SHP77 treated with DMSO at 0.1 percent for 48 hours (cell line): Measurements from ENCODE around the gene UBR1.
"Not testable (repeated sequence)": the region's sequence is repeated elsewhere in the genome, so short reads cannot be mapped to it uniquely, and the experiment has no call there.

Experiments
- DNase-seq: peaks from one replicate; lab custom pipeline; 2025; lab: John Stamatoyannopoulos, UW

The UBR1 gene

DNA sequence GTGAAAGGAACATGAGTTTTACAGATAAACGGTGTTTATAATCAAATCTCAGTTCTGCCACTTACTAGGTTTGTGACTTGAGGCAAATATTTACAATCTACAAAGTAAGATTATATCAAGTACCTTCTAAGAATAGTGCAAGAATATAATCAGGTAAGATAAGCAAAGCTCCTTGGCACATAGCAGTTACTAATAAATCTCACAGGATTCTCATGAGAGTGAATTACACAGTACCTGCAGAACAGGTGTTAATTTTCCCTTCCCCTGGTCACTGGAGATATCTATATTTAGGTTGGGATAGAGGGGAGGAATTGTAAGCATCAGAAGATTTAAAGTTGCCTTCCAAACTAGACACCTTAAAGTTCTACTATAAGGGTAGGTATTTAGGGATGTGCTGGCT is 53.0 kb downstream of the UBR1 start:
- DNase-seq, result no peak

DNA sequence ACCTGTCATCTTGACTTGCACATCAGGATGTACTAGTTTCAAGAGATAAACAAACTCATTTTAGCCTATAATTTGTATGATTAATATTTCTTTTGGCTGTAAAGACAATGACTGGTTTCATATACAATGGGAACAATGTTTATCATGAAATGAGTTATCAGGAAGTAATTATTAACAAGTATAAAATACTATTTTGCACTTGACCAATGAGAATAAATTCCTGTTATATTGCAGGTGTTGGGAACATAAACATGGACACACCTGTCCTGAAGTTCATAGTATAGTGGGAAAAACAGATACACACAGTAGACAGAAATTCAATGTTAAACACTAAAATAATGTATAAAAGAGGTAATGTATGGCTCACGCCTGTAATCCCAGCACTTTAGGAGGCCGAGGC is 56.9 kb downstream of the UBR1 start:
- no peak for DNase-seq

DNA sequence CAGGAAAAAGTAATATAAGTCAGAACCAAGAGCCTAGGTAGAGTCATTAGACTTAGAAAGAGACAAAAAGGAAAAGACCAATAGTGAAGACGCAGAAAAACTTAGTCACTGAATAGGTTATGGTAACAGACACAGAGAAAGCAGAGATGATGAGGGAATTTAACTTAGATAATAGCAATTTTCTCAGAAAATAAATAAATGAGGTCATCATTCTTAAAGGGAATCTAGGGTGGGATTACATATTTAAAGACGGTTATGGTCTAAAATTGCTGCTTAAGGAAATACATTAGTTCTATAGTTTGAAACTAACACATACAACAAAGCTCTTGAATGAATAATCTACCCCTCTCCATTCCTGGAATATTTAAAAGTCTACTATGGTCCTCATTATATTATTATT is 59.4 kb downstream of the UBR1 start:
- DNase-seq, result no peak

DNA sequence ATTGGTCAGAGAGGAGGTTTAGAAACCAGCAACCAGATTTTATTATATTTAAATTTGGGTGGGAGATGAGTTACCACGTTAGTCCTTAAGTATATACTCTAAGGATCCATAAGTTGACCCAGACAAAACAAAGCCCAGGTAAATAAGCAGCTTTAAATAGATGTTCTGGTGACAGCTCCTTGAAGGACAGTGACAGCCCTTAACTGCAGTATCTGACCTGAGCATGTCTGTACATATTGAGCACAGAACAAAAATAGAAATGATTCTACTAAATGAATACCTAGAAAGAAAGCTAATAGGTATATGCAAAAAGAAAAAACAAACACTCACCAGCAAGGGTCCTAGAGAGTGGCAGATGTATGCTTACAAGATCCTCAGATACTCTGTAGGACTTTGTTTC is 63.0 kb downstream of the UBR1 start:
- DNase-seq, result no peak

DNA sequence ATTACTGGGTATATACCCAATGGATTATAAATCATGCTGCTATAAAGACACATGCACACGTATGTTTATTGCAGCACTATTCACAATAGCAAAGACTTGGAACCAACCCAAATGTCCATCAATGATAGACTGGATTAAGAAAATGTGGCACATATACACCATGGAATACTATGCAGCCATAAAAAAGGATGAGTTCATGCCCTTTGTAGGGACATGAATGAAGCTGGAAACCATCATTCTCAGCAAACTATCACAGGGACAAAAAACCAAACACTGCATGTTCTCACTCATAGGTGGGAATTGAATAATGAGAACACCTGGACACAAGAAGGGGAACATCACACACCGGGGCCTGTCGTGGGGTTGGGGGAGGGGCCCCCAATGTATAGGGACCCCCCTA is 64.8 kb downstream of the UBR1 start:
- DNase-seq, result not testable (repeated sequence)

DNA sequence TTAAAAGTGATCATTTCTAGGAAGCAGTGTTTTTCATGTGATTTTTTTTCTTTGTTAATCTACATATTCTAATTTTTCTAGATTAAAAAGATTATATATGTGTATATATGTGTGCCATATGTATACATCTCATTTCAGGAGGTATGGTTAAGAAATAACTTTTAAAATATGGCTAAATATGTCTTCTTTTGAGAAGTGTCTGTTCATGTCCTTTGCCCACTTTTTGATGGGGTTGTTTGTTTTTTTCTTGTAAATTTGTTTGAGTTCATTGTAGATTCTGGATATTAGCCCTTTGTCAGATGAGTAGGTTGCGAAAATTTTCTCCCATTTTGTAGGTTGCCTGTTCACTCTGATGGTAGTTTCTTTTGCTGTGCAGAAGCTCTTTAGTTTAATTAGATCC is 70.6 kb downstream of the UBR1 start:
- not testable (repeated sequence) for DNase-seq

DNA sequence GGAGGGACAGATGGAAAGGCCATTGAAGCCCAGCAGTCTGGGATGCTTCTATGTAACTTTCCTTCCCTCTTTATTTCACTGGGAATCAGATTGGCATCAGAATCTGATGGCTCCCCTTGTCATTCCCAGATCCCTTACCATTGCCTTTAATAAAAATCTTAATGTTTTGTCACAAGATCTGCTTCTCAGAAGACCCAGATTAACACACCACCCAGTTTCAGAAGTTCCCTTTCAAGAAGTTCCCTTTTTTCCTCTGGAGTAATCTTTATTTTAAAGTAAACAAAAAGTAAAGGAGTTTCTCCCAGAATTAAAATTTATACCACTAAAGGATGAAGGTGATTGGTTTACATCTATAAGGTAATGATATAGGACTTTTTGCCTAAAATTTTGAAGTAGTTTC is 76.4 kb downstream of the UBR1 start:
- no peak for DNase-seq

DNA sequence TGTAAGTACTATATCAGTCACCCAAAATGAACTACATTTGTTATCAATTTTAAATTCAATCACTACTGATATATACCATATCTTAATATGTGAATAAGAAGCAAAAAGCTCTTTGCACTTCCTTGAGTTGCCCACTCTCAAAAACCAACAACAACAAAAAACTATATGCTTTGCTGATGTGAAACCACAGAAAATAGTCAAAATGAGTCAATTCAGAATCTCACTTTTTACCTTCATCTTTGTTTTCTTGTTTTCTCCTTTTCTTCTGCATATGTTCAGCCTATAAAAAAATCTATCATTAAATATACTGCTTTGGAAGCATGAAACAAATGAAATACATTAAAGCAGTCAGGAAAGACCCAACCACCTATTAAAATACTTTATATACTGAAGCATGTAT is 80.7 kb downstream of the UBR1 start:
- DNase-seq, result no peak

DNA sequence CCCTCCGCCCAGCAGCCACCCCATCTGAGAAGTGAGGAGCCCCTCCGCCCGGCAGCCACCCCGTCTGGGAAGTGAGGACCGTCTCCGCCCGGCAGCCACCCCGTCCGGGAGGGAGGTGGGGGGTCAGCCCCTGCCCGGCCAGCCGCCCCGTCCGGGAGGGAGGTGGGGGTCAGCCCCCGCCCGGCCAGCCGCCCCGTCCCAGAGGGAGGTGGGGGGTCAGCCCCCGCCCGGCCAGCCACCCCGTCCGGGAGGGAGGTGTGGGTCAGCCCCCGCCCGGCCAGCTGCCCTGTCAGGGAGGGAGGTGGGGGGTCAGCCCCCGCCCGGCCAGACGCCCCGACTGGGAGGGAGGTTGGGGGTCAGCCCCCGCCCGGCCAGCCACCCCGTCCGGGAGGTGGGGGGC is 91.2 kb downstream of the UBR1 start:
- not testable (repeated sequence) for DNase-seq

DNA sequence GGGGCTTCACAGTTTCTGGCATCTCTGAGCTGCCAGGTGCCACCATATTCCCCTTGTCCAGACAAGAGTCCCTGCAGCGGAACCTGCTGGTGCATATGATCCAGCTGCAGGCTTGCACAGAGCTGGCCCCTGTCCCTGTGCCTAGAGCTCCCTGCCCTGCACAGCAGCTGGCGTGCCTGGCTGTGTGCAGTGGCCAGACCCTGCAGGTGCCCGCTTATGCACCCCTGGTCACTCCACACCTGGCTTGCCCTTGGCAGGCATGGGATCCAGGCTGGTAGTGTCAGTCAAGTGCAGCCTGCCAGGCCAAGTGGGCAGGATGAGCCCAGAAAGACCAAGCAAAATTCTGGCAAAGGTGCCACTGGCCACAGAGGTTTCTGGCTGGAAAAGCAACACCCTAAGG is 96.6 kb downstream of the UBR1 start:
- no peak for DNase-seq

DNA sequence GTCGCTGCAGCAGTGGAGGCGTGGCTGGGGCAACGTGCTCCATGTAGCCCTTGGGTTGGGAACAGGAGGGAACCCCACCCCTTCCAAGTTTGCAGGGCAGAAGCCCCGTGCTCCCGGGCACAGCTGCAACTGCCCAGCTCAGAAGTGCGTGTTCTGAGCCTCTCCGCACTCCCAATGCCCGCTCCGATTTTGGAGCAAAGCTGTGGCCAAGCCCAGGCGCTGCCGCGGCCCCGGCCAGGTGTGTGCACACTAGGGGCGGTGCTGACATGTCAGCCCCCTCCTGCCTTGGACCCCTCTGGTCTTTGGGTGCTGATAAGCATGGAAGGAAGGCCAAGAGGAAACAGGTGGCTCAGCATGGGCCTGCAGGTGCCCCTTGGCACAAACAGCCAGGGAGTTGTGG is 97.7 kb downstream of the UBR1 start:
- DNase-seq, result no peak

DNA sequence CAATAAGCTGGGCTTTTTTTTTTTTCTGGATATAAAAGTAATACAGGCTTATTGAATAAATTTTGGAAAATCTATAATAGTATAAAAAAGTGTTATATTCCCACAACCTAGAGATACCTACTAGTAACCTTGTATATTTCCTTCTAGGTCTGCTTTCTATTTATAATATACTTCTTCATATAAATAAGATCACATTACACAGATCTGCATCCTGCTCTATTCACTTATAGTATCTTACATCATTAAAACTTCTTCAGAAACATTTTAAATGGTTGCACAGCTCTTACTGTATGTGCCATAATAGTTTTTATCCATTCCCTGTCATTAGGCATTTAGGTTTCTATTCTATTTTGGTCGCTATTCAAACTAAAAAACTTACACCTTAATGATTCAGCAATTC is 98.3 kb downstream of the UBR1 start:
- no peak for DNase-seq

DNA sequence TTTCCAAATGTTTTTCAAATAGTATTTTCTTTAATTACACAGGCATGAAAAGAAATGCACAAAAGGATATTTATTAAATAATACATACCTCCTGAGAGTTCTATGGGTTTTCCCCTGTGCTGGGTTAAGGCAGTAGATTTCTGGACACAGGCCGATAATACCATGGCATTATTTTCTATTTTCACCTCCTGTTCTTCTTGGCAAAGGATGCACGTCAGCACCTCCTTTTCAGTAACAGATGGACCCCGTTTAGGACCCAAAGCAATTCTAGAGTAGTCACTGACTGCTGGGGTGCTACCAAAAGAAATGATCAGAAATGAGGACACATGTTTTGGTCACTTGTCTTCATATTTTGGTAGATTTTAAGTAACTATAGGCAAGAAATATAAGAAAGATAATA is 98.8 kb downstream of the UBR1 start:
- DNase-seq, result no peak

DNA sequence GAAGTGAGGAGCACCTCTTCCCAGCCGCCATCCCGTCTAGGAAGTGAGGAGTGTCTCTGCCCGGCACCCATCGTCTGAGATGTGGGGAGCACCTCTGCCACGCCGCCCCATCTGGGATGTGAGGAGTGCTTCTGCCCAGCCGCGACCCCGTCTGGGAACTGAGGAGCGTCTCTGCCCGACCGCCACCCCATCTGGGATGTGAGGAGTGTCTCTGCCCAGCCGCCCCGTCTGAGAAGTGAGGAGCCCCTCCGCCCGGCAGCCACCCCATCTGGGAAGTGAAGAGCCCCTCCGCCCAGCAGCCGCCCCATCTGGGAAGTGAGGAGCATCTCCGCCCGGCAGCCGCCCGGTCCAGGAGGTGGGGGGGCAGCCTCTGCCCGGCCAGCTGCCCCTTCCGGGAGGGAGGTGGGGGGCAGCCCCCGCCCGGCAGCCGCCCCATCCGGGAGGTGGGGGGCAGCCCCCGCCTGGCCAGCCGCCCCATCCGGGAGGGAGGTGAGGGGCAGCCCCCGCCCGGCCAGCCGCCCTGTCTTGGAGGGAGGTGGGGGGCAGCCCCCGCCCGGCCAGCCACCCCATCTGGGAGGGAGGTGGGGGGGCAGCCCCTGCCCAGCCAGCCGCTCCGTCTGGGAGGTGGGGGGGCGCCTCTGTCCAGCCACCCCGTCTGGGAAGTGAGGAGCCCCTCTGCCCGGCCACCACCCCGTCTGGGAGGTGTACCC is 100.8 kb downstream of the UBR1 start:
- not testable (repeated sequence) for DNase-seq

DNA sequence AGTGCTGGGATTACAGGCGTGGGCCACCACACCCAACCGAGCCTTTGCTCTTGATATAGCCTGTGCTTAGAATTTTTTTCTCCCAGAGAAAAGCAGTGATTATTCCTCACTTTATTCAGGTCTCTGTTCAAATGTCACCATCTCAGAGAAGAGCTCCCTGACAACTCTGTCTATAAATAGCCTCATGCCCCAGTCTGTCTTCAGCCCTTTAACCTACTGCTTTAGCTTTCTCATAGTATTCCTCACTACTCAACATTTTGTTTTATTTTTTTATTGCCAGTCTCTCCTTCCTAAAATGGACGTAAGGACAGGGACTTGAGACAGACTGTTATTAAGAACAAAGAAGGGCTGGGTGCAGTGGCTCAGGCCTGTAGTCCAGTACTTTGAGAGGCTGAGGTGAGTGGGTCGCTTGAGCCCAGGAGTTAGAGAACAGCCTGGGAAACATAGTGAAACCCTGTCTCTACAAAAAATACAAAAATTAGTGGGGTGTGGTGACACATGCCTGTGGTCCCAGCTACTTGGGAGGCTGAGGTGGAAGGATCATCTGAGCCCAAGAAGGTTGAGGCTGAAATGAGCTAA is 106.5 kb downstream of the UBR1 start:
- no peak for DNase-seq

DNA sequence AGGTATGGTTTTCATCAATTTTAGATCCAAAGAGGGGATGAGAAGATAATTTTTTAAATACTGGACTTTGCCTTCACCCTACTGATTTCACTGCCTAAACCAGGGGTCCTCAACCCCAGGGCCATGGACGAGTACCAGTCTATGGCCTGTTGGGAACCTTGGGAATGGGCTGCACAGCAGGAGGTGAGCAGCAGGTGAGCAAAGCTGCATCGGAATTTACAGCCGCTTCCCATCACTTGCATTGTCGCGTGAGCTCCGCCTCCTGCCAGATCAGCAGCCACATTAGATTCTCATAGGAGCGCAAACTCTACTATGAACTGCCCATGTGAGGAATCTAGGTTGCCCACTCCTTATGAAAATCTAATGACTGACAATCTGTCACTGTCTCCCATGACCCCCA is 109.0 kb downstream of the UBR1 start:
- no peak for DNase-seq

DNA sequence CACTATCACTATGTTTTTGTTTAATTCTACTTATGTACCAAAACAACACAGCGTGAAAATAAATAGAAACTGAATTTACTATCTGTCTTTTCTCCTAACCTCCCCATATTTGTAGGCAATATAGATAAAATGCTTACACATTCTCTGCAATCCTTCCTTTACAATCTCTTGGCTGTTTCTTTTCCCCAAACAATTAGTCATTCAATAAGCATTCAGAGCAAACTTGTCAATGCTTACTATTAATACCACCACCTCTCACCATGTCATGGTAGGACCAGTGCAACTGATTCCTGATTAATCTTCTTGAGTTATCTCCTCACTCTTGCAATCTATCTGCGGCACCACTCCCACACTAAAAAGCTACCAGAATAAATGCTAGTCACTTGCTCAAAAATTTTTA is 111.3 kb downstream of the UBR1 start:
- no peak for DNase-seq

DNA sequence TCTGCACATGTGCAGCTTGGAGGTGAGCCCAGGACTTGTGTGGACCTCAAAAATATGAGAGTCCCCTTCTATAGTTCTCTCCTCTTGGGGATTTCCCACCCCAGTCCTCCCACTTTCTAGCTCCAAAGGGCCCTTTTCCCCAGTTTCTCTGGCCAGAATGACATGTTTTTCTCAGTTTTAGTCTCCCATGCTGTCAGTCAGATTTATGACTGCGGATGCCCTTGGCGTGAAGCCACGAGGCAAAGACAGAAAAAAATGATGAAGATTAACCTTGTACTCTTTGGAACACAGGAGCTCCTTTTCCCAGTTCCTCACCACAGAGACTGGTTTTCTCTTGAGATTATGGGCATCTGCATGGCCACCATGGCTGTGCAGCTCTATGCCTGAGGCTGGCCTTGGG is 113.2 kb downstream of the UBR1 start:
- no peak for DNase-seq

DNA sequence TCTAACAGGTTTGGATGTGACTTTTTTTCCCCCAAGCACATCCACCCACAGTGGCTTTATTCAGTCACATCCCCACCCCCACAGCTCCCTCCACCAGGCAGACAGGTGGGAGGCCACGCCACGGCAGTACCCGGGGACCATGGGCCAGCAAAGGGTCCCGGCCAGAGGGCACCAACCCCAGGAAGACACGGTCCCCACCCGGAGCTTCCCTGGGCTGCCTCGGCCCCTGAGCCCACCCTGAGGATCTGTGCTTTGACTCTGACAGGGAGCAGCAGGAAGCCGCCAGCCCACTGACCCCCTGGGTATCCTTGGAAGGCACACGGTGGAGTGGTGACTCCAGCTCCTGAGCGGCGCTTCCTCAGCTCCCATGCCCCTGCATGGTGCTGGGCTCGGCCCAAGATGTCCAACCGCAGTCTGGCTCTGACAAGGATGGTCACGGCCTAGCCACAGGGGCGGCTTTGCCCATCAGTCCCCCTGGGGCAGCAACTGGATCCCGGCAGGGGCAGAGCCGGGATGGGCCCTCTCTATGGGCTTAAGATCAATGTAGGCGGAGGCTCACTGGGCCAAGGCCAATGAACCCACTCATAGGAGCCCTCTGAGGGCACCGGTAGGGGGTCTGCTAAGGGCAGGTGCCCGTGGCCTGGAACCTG is 119.0 kb downstream of the UBR1 start:
- DNase-seq, result no peak

DNA sequence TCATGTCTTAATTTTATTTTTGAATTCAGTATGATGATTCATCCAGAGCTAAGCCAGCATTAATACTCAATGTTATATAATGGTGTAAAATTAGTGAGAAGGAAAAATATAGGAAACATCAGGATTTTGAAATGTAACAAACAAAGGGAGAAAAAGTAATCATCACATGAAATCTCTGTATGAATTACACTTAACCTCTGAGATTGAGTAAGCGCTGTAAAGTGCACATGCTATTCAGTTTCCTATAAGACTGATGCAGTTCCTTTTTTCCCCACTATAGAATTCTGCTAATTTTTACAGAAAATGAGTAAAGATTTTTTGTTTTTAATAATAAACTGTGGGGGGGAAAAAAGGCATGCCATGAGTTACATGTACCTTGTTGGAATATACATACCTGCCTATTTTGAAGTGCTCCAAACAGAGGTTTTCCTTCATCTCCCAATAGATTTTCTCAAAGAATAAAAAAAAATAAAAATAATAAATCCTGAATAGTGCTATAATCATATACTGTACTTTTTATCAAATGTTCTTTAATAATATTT is 121.3 kb downstream of the UBR1 start:
- no peak for DNase-seq

DNA sequence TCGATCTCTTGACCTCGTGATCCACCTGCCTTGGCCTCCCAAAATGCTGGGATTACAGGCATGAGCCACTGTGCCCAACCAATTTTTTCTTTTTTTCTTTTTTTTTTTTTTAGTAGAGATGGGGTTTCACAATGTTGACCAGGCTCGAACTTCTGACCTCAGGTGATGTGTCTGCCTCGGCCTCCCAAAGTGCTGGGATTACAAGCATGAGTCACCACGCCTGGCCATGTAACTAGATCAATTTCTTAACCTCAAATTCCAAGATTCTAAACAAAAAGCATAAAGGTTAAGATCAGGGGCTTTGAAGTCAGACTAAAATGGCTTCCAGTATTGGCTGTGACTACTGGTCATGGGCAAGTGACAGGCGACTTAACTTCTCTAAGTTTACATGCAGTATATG is 126.7 kb downstream of the UBR1 start:
- not testable (repeated sequence) for DNase-seq

DNA sequence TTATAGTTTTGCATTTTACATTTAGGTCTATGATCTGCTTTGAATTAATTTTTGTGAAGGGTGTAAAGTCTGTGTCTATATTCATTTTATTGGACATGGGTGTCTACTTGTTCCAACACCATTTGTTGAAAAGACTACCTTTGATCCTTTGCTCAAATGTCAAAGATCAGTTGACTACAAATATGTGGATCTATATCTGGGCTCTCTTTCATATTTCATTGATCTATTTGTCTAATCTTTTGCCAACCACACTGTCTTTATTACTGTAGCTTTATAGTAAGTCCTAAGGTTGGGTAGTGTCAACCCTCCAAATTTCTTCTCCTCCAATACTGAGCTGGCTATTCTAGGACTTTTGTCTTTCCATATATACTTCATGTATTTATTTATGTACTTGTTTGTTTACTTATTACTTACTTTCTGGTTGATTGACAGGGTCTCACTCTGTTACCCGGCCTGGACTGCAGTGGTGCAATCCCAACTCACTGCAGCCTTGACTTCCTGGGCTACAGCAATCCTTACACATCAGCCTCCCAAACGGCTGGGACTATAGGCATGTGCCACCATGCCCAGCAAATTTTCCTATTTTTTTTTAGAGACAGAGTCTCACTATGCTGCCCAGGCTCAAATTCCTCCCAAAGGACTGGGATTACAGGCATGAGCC is 131.5 kb downstream of the UBR1 start:
- DNase-seq, result no peak

DNA sequence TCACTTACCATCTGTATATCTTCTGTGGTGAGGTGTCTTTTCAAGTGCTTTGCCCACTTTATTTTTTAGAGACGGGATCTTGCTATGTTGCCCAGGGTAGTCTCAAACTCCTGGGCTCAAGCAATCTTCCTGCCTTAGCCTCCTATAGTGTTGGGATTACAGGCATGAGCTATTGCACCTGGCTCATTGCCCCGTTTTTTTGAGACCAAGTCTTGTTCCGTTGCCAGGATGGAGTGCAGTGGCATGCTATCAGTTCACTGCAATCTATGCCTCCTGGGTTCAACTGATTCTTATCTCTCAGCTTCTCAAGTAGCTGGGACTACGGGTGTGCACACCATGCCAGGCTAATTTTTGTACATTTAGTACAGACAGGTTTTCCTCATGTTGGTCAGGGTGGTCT is 132.7 kb downstream of the UBR1 start:
- no peak for DNase-seq
